Activated T-cell treated with anti-CD3 and anti-CD28 coated beads, Interleukin-2, amount 50 U/mL, for 72 hours (primary cell): ENCODE measurements around the gene GCM1. TPM values are rescaled to one million over a fixed set of nuclear protein-coding genes. Genes with fewer than 3 reads are reported as not detected.

Experiments
- ATAC-seq, 2 donors: fragments of 150-1000 bp; cut with Tn5 transposase; replicated peaks in 1 of 2; 2 replicates each; pipeline ENCODE4 v1.10.0; 2021; ENCODE audit warnings: moderate library complexity in 2 of 2, mild to moderate bottlenecking in 1 of 2
- DNase-seq, 2 donors: peaks; one replicate each; pipeline ENCODE4 v3.0.0; 2021 to 2022; ENCODE audit warnings: mixed read lengths in 1 of 2
- H3K27ac Mint-ChIP-seq: one replicate; pipeline ENCODE4 v1.8.0; 2022; ENCODE audit warnings: mild to moderate bottlenecking, moderate library complexity, mixed read lengths
- H3K27me3 Mint-ChIP-seq: one replicate; pipeline ENCODE4 v1.8.0; 2022; ENCODE audit warnings: low read depth, mixed read lengths
- H3K36me3 Mint-ChIP-seq, 2 donors: one replicate each; pipeline ENCODE4 v1.8.0; 2022; ENCODE audit warnings: mixed read lengths in 2 of 2, mild to moderate bottlenecking in 1 of 2; ENCODE audit not compliant: insufficient read depth in 2 of 2
- H3K4me1 Mint-ChIP-seq: one replicate; pipeline ENCODE4 v1.8.0; 2022; ENCODE audit warnings: low read depth, mixed read lengths
- H3K4me3 Mint-ChIP-seq, 2 donors: one replicate each; pipeline ENCODE4 v1.8.0; 2022; ENCODE audit warnings: mild to moderate bottlenecking in 2 of 2, mixed read lengths in 2 of 2, moderate library complexity in 2 of 2
- H3K9me3 Mint-ChIP-seq, 2 donors: one replicate each; pipeline ENCODE4 v1.8.0; 2022; ENCODE audit warnings: mixed read lengths in 2 of 2
- total RNA-seq, 2 donors: library from RNA; stranded (reverse); gene quantifications; one replicate each; pipeline ENCODE4 v1.2.3, GENCODE V29; 2022

Gene GCM1
- total RNA-seq, 2 donors from 2014 or later = 0.17 to 0.23 TPM

DNA sequence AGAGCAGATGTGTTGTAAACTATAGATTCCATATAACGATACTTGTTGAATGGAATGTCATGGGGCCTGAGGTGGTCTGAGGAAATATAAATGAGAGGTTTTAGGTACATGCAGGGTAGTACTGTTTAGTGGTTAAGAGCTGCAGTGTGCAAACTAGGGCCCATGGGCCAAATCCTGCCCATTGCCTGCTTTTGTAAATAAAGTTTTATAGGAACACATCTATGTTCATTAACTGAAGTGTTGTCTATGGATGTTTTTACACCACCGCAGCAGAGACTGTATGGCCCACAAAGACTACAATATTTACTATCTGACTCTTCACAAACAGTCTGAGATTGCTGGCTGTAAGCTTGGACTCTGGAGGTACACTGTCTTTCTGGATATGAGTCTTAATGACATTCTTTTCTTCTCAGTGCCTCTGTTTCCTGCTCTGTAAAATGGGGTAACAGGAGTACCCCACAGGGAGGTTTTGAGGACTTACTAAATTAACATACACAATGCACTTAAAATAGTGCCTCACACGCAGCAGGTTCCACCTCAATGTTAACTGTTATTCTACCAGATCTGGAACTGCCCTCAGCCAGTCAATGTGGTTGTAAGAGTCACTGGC, 12.5 kb downstream of the GCM1 start:
- Mint-ChIP-seq H3K4me1 (peaks cover 6% of the 10 kb centered on the region), H3K27me3 (peaks cover 6% of the 10 kb centered on the region), H3K27ac (no peak overlapping the region), H3K36me3 (no peaks in the 10 kb centered on the region), H3K9me3 (no peaks in the 10 kb centered on the region), H3K4me3 (no peak overlapping the region)
- DNase-seq (no peak), ATAC-seq (no peak)

DNA sequence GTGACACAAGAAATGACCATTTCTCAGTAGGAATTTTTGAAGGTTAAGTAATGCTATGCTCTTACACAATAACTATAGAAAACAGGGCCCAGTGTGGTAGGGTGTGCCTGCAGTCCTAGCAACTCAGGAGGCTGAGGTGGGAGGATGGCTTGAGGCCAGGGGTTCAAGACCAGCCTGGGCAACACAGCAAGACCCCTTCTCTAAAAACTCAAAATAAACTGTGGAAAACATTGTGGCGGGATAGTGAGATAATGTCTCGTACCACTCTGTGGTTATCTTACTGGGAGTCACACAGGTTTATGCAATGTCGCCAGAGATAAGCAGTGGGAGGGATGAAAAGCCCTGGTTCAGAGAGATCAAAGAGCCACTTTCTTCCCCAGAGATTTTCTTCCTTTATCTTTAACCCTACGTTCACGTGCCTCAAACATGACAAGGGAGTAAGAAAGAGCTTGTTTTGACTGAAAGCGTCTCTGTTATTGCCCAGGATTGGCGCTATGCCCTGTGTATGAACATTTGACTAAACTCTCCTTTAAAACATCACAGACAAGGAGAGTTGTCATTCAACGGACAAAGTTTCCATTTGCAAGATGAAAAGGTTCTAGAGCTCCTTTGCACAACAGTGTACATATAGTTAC, 13.9 kb downstream of the GCM1 start:
- H3K4me3 Mint-ChIP-seq = no peak overlapping the region
- no peak for ATAC-seq
- peaks cover 6% of the 10 kb centered on the region for H3K4me1 Mint-ChIP-seq

DNA sequence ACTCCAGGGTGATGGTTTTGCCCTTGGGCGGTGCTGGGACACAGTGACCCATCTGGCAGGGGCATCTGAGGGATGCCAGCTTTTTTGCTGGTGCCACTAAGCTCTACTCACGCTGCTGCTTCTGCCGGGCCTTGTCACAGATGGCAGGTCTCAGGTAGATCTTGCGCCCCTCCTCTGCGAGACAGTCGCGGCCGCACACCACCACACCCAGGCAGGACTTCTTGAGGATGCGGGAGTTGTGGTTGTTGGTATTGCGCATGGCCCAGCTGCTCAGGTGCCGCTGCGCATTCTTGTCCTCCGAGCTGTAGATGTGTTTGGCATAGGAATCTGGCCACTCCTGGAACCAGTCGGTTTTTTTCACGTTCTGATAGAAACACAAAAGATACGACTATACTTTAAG, 14.7 kb downstream of the GCM1 start:
- Mint-ChIP-seq H3K27ac (no peak overlapping the region), H3K4me1 (peaks cover 6% of the 10 kb centered on the region), H3K36me3 (no peaks in the 10 kb centered on the region), H3K27me3 (peaks cover 6% of the 10 kb centered on the region), H3K9me3 (no peaks in the 10 kb centered on the region), H3K4me3 (no peak overlapping the region)
- ATAC-seq (no peak), DNase-seq (no peak)

More for the DNA sequence above, 13.9 kb downstream of the GCM1 start:
- no peak overlapping the region for H3K27ac Mint-ChIP-seq
- H3K36me3 Mint-ChIP-seq = no peaks in the 10 kb centered on the region
- H3K9me3 Mint-ChIP-seq = no peaks in the 10 kb centered on the region
- DNase-seq = no peak
- peaks cover 6% of the 10 kb centered on the region for H3K27me3 Mint-ChIP-seq

DNA sequence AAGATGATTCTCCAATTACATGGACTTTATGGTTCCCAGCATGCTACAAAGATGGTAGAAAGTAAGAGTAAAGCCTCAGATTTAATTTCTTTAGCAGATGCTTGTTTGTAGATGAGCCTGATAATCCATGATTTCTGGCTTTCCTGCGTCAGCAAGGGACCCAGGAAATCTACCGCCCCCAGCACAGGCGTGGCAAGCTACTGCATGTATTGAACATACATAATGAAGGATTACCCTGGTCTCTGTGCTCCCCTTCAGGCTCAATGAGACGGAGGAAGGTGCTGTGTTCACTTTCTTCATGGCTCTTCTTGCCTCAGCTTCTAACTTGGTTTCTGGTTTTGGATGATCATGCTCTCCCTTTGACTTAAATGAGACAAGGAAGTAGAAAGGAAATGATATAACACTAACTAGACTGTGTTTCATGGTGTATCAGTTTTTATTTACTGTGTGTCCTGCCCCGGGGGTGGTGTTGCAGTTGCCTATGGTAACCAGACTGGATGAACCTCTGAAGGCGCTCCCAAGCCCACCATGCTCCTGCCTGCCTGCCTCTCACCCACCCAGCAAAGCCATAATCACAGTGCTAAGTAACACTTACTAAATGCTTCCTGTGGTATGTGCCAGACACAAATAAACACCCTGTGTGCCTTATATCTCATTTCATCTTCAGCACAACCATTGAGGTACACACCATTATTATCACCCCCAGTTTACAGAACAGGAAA, 17.9 kb downstream of the GCM1 start:
- no peaks in the 10 kb centered on the region for H3K9me3 Mint-ChIP-seq
- ATAC-seq = no peak
- DNase-seq = no peak
- no peak overlapping the region for H3K27ac Mint-ChIP-seq
- H3K27me3 Mint-ChIP-seq = peaks cover 21% of the 10 kb centered on the region
- no peaks in the 10 kb centered on the region for H3K36me3 Mint-ChIP-seq
- peaks cover 6% of the 10 kb centered on the region for H3K4me1 Mint-ChIP-seq
- no peak overlapping the region for H3K4me3 Mint-ChIP-seq

DNA sequence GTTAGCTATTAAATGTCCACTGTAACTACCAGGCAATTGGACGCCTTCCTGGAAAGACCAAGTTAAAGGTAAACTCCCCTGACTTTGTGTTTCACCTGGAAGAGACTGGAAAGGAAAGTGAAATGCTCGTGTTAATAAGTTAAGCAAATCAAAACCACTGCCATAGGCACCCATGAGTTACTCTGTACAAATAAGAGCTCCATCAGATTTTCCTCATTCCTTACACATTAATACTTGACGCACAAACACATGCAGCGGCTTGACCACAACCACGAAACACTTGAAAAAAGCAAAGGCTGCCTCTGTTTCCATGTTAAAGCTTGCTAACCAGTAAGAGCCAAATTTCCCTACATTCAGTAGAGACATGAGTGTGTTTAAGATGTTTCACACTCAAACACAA, 19.8 kb downstream of the GCM1 start:
- Mint-ChIP-seq H3K36me3 (no peaks in the 10 kb centered on the region), H3K4me1 (no peaks in the 10 kb centered on the region), H3K9me3 (no peaks in the 10 kb centered on the region)

DNA sequence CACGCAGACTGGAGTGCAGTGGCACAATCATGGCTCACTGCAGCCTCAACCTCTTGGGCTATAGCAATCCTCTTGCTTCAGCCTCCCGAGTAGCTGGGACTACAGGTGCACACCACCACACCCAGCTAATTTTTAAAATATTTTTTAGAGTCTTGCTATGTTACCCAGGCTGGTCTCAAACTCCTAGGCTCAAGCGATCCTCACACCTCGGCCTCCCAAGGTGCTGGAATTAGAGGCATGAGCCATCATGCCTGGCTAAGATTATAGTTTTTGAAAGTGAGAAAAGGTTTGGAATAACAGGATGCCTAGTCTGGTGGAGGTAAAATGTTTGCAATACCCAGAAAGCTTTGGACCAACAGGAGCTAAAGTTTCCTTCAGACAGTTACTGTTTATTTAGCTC, 23.4 kb downstream of the GCM1 start:
- no peak overlapping the region for H3K4me3 Mint-ChIP-seq
- H3K4me1 Mint-ChIP-seq = no peaks in the 10 kb centered on the region
- no peak overlapping the region for H3K27ac Mint-ChIP-seq

More for the DNA sequence above, 19.8 kb downstream of the GCM1 start:
- no peak for ATAC-seq
- no peak overlapping the region for H3K4me3 Mint-ChIP-seq
- DNase-seq = no peak
- peaks cover 21% of the 10 kb centered on the region for H3K27me3 Mint-ChIP-seq
- H3K27ac Mint-ChIP-seq = no peak overlapping the region

DNA sequence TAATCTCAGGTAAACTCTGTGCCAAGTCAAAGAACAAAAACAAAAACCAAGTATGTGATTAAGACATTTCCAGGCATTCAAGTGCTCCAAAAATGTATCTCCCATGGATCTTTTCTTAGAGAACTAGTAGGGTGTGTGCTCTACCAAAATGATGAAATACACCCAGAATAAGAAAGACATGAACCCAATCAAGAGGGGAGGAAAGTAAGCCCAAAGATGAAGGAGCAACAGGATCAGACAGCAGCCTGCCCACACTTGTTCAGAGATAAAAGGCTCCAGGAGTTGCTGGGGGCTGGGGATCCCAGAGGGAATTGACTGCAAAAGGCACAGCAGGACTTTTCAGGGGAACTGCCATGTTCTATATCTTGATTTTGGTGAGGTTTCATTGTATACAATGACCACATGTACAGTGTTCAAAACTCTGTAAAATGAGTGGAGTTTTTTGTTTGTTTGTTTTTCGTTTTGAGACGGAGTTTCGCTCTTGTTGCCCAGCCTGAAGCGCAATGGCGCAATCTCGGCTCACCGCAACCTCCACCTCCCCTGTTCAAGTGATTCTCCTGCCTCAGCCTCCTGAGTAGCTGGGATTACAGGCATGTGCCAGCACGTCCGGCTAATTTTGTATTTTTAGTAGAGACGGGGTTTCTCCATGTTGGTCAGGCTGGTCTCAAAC, 24.4 kb downstream of the GCM1 start:
- DNase-seq (no peak), ATAC-seq (no peak)
- Mint-ChIP-seq H3K4me3 (no peak overlapping the region), H3K27ac (no peak overlapping the region), H3K27me3 (peaks cover 23% of the 10 kb centered on the region), H3K36me3 (no peaks in the 10 kb centered on the region), H3K9me3 (no peaks in the 10 kb centered on the region), H3K4me1 (no peaks in the 10 kb centered on the region)

More for the DNA sequence above, 23.4 kb downstream of the GCM1 start:
- H3K9me3 Mint-ChIP-seq = no peaks in the 10 kb centered on the region
- peaks cover 14% of the 10 kb centered on the region for H3K27me3 Mint-ChIP-seq
- ATAC-seq (no peak), DNase-seq (no peak)
- no peaks in the 10 kb centered on the region for H3K36me3 Mint-ChIP-seq

DNA sequence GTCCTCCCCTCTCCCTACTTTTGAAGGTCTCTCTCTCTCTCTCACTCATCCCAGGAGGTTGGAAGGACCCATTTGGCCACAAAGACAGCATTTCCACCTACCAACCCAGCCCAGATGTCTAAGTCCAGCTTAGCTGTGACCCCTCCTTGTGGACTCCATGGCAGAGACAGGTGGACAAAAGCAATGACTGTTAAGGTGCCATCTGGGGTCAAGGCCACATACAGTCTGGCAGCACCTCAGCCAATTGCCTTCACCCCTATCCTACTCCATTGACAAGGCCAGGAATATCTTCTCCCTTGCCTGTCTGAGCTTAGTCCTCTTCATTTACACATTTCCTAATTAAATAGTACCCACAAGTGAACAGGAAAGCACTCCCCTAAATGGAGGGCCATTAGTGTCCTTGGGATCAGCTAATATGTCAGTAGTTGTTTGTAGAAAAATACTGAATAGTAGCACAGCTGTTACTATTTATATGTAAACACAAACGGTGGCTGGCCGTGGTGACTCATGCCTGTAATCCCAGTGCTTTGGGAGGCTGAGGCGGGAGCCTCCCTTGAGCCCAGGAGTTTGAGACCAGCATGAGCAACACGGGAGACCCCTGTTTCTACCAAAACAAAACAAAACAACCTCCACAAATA, 28.8 kb downstream of the GCM1 start:
- H3K4me3 Mint-ChIP-seq = no peak overlapping the region
- no peaks in the 10 kb centered on the region for H3K9me3 Mint-ChIP-seq
- peaks cover 15% of the 10 kb centered on the region for H3K27me3 Mint-ChIP-seq
- no peak for DNase-seq
- H3K4me1 Mint-ChIP-seq = no peaks in the 10 kb centered on the region
- H3K27ac Mint-ChIP-seq = no peak overlapping the region
- ATAC-seq = no peak
- no peaks in the 10 kb centered on the region for H3K36me3 Mint-ChIP-seq

DNA sequence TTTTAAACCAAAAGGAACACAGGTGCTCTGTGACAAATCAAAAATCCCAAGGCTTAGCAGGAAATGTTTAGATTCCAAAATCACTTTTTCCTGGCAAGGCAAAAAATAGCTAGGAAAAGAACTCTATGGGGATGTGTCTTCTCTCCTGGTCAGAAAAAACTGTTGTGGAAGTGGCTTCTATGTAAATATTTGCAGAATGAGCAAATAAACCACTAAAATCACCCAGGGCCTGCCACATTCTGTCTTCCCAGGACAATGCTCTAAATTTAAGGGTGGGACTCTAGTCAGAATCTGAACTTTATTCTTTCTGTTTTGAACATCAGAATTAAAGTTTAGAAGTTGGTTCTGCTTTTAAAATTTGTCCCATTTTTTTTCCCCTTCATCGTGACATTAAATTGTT, 29.3 kb downstream of the GCM1 start:
- ATAC-seq (no peak), DNase-seq (no peak)
- no peak overlapping the region for H3K27ac Mint-ChIP-seq
- H3K36me3 Mint-ChIP-seq = no peaks in the 10 kb centered on the region
- no peaks in the 10 kb centered on the region for H3K9me3 Mint-ChIP-seq
- H3K4me3 Mint-ChIP-seq = no peak overlapping the region
- H3K27me3 Mint-ChIP-seq = peaks cover 15% of the 10 kb centered on the region
- H3K4me1 Mint-ChIP-seq = no peaks in the 10 kb centered on the region

DNA sequence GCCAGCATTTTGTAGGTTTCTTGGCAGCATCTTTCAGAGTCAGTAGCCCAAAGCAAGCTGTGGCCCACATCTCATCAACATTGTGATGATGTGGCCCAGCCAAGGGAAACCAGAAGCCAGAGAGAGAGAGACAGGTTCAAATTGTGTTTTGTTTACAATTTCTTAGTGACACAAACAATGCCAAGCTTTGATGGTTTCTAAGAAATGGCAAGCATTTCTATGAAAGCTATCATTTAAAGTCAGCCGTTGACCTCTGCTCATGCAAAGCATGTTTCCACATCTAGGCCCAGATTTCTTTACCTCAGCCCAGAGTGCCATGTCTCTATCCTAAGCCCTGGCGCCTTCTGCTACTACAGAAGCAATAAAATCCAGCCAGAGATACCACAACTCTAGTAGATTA, 32.9 kb downstream of the GCM1 start:
- Mint-ChIP-seq H3K4me1 (peaks cover 8% of the 10 kb centered on the region), H3K27ac (no peak overlapping the region), H3K4me3 (no peak overlapping the region), H3K27me3 (peaks cover 15% of the 10 kb centered on the region), H3K36me3 (no peaks in the 10 kb centered on the region), H3K9me3 (no peaks in the 10 kb centered on the region)
- ATAC-seq = no peak
- no peak for DNase-seq

DNA sequence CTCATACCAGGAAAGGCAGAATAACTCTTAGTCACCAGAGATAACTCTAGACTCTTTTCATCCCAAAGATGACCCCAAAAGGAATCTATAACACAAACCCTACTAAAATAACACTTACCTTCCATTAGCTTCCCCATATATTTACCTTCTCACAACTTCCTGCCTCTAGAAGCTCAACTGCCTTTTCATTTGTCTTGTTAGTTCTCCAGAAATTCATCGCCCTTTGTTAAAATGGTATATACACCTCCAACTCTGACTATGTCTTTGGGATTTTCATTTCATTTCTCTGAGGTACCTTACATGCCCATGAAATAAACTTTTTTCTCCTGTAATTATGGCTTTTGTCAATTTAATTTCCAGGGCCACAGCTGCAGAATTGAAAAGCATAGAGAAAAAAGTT, 33.5 kb downstream of the GCM1 start:
- no peaks in the 10 kb centered on the region for H3K9me3 Mint-ChIP-seq
- H3K4me3 Mint-ChIP-seq = no peak overlapping the region
- DNase-seq = no peak
- H3K4me1 Mint-ChIP-seq = peaks cover 8% of the 10 kb centered on the region
- H3K27me3 Mint-ChIP-seq = peaks cover 14% of the 10 kb centered on the region
- no peaks in the 10 kb centered on the region for H3K36me3 Mint-ChIP-seq
- ATAC-seq = no peak
- H3K27ac Mint-ChIP-seq = no peak overlapping the region

DNA sequence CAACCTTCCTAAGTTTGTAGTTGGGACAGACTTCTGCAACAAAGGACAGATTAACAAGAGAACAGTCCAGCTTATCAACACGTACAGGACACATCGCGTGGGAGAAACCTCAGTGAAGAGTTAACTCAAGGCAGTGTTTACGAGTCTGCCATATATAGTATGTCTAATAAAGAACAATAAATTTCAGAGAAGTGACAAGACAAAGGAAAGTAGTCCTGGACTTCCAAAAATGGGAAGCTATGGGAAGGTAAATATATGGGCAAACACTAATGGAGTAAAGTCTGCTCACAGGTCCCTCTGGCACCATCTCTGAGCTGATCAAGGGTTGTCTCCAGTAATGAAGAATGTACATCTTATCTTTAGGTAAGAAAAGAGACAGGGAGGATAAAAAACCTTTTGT, 34.9 kb downstream of the GCM1 start:
- ATAC-seq = no peak
- Mint-ChIP-seq H3K4me1 (peaks cover 8% of the 10 kb centered on the region), H3K4me3 (no peak overlapping the region), H3K27ac (no peak overlapping the region), H3K36me3 (no peaks in the 10 kb centered on the region), H3K9me3 (no peaks in the 10 kb centered on the region), H3K27me3 (peaks cover 7% of the 10 kb centered on the region)
- DNase-seq = no peak

DNA sequence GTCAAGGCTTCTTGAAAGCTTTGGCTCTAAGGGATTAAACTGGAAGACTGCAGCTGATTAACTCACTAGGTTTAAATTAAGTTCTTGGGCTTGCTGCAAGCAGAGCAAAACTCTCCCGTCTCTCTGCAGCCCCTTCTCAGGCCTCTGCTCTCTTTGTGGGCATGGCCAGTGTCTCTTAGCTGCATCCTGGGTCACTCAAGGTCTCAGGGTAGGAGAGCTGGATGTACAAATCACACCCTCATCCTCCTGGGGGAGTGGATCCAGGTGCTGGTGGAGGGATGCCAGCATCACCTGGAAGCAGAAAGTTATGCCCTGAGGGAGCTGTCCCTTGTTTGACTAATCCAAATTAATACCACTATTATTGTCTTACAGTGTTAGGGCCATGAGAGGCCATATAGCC, 35.8 kb downstream of the GCM1 start:
- Mint-ChIP-seq H3K9me3 (no peaks in the 10 kb centered on the region), H3K4me1 (peaks cover 8% of the 10 kb centered on the region), H3K4me3 (no peak overlapping the region), H3K27ac (no peak overlapping the region), H3K36me3 (no peaks in the 10 kb centered on the region), H3K27me3 (peaks cover 7% of the 10 kb centered on the region)
- ATAC-seq = no peak
- DNase-seq = no peak
